Spleen (tissue), 7 donors: ENCODE results near the gene CBLN3.

Experiments
- CTCF ChIP-seq, 11 experiments: fragments of 200-600 bp in 7 of 11; fragments of 450-650 bp in 4 of 11; sonication (generic) in 4 of 11; IDR thresholded peaks in 8 of 11; conservative IDR thresholded peaks in 3 of 11; 1 replicate in 7 of 11; 2 replicates in 4 of 11; pipeline versions ENCODE4 v1.4.0 to v1.8.0; 2016 to 2021; ENCODE audit warnings: antibody characterized with exemption in 11 of 11, inconsistent platforms in 4 of 11, mild to moderate bottlenecking in 1 of 11
- POLR2A ChIP-seq, 3 donors: fragments of 450-650 bp; IDR thresholded peaks; one replicate each; pipeline ENCODE4 v1.5.1; 2017; ENCODE audit warnings: antibody characterized with exemption in 3 of 3, mild to moderate bottlenecking in 1 of 3
- donor health status: DM: no; HTN: no; CAD: no; lungs with moderate emphysema.
- donor health status: DM: no; HTN: no; CAD: no.
- donor health status: DM: no; HTN: no; CAD: no.

DNA sequence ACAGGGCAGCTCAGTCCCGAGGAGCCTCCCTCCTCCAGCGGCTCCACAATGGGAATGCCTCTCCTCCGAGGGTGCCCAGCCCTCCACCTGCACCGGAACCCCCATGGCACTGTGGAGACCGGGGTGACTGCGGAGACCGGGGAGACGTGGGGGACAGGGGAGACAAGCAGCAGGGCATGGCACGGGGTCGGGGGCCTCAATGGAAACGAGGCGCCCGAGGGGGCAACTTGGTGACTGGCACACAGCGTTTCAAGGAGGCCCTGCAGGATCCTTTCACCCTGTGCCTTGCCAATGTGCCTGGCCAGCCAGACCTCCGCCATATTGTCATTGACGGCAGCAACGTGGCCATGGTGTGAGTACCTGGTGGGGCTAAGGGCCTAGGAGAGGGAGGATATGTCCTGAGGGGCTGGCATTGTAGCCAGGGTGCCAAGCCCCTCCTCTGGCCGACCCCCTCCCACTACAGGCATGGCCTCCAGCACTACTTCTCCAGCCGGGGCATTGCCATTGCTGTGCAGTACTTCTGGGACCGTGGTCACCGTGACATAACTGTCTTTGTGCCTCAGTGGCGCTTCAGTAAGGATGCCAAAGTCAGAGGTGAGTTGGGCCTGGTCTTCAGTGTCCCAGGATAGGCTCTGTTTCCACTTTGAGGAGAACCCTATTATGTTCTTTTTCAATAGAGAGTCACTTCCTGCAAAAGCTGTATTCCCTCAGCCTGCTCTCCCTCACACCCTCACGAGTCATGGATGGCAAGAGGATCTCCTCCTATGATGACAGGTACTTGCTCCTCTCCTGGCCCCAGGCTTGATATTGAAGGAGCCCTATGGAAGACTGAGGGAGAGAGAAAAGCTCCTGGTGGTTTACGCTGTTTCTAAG is 3.0 kb upstream of the CBLN3 start:
- TF ChIP-seq CTCF (IDR thresholded peaks at IDR 0.05 in 8 of 11, conservative IDR thresholded peaks at IDR 0.05 in 3 of 11) (no peak), POLR2A (IDR thresholded peaks at IDR 0.05) (no peak)
